Stimulated activated CD4-positive, alpha-beta T cell treated with anti-CD3 and anti-CD28 coated beads, Interleukin-1b, Interleukin-23, amount 100 ng/mL, for 4 hours (primary cell): ENCODE results near the gene SLFN5.
A peak's percentile ranks its signal among the peaks of the same experiment; 100 is the strongest.
"Not testable (repeated sequence)": the region's sequence is repeated elsewhere in the genome, so short reads cannot be mapped to it uniquely, and the experiment has no call there.

Experiments used
- DNase-seq, 2 donors: peaks; one replicate each; pipeline ENCODE4 v3.0.0-alpha.2; 2020; ENCODE audit warnings: low read depth in 2 of 2

SLFN5 gene

DNA sequence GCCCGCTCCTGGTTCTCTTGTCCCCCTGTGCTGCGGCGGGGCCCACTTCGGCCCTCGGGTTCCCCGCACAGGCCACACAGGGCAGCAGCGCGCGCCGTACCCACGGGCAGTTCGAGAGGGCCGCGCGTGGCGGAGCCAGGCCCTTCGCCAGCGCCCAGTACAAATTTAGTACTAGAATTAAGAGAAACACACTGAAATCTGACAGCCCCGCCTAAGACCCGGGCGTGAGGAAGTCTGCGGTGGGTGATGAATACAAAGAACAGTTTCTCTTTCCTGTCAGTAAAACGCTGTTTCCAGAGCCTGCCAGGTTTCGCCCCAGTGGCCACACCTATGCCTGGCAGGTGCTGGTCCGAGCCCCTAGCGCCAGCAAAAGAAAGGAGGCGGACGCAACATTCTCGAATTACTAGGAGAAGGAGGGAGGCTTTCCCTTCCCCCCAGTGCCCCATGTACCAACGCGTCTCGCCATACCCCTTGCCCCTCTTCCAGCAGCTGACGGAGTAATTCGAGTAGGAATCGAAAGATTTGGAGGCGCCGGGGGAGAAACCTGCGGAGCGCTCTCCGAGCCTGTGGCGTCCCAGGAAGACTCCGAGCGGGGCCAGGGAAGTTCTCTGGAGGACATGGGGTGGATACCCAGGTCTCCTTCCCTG lies 591 bp upstream of the SLFN5 start:
- DNase-seq = peak; percentile 61 to 69

GRCh38 chr17:35243561-35244340 lies 879 bp downstream of the SLFN5 start:
- DNase-seq = peak in 1 of 2 donors; percentile 38

DNA sequence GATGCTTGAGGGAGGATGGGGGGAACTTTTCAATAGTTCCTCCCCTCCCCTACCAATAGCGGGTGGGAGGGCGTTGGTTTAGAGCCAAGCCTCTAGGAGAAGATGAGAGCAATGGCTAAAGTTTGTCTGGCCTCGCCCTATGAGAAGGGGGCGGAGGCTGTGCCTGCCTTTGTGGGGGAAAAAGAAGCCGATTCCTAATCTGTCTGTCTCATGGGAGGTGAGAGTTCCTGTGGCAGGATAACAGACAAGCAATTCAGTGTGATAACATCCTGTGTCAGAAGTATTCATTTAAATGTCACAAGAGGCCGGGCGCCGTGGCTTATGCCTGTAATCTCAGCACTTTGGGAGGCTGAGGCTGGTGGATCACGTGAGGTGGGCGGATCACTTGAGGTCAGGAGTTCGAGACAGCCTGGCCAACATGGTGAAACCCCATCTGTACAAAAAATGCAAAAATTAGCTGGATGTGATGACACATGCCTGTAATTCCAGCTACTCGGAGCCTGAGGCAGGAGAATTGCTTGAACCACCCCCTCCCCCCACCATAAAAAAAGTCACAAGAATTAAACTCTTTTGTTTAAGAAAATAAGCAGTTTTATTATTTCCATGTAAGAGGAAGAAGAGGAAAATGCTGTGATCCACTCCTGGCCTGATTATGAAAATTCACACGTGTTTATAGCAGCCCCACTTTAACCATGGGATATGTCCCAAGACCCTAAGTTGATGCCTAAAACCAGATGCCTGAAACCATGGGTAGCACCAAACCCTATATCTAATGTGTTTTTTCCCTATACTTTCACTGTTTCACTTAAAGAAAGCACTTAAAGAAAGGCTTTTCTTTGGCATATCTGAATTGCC lies 1.7 kb downstream of the SLFN5 start:
- DNase-seq = peak; percentile 63 to 67

DNA sequence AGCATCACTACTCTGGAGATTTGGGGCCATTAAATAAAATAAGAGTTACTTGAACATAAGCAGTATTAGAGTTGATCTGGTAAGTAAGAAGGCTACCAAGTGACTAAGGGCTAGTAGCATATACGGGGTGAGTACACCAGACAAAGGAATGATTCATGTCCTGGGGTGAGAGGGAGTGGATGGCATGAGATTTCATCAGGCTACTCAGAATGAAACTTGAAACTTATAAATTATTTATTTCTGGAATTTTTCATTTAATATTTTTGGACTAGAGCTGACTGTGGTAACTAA lies 2.3 kb downstream of the SLFN5 start:
- no peak for DNase-seq

GRCh38 chr17:35252651-35253050 lies 9.8 kb downstream of the SLFN5 start:
- DNase-seq = no peak

GRCh38 chr17:35254107-35254773 lies 11.4 kb downstream of the SLFN5 start:
- DNase-seq = no peak

DNA sequence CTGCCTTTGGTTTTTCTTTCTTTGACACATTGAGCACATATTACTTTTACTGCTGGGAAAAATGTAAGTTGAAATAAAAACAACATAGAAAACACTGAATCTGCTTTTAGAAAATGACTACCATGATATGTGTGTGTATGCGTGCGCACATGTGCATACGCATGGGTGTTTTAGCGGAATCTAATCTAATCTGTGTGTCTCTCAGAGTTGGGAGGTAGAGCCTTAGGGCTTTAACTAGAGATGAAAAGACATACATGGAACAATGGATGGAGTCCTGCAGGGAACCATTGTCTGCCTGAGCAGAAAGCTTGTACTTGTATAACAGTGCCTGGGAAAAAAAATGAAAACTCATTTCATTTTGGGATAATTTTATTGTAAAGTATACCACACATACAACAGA lies 12.4 kb downstream of the SLFN5 start:
- DNase-seq = no peak

DNA sequence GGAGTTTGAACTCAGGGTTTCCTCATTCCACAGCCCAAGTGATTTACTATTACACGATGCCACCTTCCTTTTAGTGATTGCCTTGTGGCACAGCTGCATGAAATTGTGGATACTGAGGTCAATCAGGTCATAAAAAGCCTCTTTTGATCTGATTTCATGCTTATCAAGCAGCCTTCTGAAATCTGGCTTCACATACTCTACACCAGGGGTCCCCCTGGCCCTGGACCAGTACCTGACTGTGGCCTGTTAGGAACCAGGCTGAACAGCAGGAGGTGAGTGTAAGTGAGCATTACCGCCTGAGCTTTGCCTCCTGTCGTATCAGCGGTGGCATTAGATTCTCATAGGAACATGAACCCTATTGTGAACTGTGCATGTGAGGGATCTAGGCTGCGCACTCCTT lies 13.8 kb downstream of the SLFN5 start:
- no peak for DNase-seq

DNA sequence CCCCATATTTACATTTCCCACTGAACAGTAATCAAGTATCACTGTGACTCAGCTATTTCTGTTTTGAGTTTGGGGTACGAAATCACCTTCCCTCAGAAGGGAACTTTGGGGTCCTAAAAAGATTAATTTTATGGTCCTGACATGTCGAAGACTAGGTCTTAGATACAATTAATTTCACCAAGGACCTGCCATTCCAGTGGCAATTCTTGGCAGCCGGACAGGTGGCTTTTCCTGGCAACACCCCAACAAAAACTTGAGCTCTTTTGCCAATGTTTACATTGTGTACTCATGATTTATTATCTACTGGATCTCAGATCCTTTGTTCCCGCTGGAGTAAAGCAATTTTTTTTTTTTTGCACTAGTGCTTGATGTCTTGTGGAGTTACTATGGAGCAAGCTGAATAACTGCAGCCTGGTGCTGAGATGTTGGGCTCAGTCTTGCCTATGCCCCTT lies 14.4 kb downstream of the SLFN5 start:
- no peak for DNase-seq

GRCh38 chr17:35259001-35259400 lies 16.1 kb downstream of the SLFN5 start:
- no peak for DNase-seq

- DNase-seq = no peak
Observed at GRCh38 chr17:35265071-35265470, 22.2 kb downstream of the SLFN5 start.

DNA sequence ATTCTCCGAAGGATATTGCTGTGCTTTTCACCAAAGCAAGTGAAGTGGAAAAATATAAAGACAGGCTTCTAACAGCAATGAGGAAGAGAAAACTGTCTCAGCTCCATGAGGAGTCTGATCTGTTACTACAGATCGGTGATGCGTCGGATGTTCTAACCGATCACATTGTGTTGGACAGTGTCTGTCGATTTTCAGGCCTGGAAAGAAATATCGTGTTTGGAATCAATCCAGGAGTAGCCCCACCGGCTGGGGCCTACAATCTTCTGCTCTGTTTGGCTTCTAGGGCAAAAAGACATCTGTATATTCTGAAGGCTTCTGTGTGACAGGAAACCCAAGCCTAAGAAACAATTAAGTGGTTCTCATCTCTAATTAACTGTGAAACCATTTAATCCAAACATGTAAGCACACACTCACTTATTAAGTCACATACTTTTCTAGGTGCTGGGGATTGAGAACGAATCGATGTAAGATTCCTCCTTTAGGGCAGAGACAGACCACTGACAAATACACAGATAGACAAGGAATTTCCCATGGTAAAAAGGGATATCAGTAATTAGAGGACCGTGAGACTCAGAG lies 22.8 kb downstream of the SLFN5 start:
- no peak for DNase-seq

DNA sequence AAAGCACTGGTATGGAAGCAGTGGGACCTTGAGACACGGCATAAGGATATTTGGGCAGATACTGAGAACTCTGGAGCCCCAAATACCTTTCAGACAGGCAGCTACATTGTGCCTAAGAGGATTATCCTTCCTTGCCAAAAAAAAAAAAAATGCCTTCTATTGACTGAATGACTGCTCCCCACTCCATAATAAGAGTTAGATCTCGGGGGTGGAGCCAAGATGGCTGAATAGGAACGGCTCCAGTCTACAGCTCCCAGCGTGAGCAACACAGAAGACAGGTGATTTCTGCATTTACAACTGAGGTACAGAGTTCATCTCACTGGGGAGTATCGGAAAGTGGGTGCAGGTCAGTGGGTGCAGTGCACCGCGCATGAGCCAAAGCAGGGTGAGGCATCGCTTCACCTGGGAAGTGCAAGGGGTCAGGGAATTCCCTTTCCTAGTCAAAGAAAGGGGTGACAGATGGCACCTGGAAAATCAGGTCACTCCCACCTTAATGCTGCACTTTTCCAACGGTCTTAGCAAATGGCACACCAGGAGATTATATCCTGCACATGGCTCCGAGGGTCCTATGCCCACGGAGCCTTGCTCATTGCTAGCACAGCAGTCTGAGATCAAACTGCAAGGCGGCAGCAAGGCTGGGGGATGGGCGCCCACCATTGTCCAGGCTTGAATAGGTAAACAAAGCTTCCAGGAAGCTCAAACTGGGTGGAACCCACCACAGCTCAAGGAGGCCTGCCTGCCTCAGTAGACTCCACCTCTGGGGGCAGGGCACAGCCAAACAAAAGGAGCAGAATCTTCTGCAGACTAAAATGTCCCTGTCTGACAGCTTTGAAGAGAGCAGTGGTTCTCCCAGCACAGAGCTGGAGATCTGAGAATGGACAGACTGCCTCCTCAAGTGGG lies 31.5 kb downstream of the SLFN5 start:
- DNase-seq = not testable (repeated sequence)

DNA sequence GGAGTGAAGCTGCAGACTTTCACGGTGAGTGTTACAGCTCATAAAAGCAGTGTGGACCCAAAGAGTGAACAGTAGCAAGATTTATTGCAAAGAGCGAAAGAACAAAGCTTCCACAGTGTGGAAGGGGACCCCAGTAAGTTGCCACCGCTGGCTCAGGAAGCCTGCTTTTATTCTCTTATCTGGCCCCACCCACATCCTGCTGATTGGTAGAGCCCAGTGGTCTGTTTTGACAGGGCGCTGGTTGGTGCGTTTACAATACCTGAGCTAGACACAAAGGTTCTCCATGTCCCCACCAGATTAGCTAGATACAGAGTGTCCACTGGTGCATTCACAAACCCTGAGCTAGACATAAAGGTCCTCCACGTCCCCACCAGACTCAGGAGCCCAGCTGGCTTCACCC lies 35.6 kb downstream of the SLFN5 start:
- DNase-seq = not testable (repeated sequence)

GRCh38 chr17:35278876-35279275 lies 36.0 kb downstream of the SLFN5 start:
- not testable (repeated sequence) for DNase-seq

GRCh38 chr17:35283767-35284166 lies 40.9 kb downstream of the SLFN5 start:
- no peak for DNase-seq

- no peak for DNase-seq
Observed at GRCh38 chr17:35284955-35285354, 42.1 kb downstream of the SLFN5 start.

- DNase-seq = no peak
Observed at GRCh38 chr17:35286120-35286781, 43.4 kb downstream of the SLFN5 start.

- no peak for DNase-seq
Observed at GRCh38 chr17:35287286-35287811, 44.5 kb downstream of the SLFN5 start.

- DNase-seq = no peak
Observed at GRCh38 chr17:35289222-35289621, 46.4 kb downstream of the SLFN5 start.
